NCI-H526 (cell line): ENCODE measurements around the gene S1PR5.
A peak's percentile ranks its signal among the peaks of the same experiment; 100 is the strongest.

Source experiments
- DNase-seq, 2 experiments: peaks; one replicate each; lab custom pipeline; 2025; lab: John Stamatoyannopoulos, UW

Gene S1PR5

DNA sequence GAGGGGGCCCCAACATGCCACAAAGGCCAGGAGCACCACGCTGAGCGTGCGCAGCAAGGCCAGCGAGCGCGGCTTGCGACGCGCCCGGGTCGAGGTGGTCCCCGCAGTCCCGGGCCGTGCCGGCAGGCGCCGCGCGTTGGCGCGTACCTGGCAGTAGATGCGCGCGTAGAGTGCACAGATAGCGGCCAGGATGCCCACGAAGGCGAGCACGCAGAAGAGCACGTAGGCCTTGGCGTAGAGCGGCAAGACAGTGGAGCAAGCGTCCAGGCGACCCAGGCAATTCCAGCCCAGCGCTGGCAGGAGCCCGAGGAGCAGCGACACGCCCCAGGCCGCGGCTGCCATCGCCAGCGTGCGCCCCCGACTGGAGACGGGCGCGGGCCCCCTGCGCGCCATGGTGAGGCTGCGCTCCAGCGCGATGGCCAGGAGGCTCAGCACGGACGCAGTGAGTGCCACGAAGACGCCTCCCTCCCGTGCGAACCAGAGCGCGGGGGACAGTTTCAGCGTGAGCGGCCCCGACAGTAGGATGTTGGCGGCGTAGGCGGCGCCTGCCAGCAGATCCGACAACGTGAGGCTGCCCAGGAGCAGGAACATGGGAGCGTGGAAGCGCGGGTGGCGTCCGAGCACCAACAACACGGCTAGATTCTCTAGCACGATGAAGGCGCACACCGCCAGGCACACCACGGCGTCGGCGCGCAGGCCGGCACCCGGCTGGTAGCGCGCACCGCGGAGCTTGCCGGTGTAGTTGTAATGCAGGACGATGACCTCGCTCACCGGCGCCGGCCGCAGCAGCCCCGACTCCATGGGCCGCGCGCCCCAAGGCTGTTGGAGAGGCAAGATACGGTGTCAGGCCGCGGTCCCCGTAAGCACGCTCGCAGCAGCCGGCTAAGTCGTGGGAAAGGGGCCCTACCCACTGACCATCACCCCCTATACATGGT lies 2.8 kb downstream of the S1PR5 start:
- DNase-seq, result no peak

GRCh38 chr19:10513223-10513622 lies 4.0 kb downstream of the S1PR5 start:
- no peak for DNase-seq

DNA sequence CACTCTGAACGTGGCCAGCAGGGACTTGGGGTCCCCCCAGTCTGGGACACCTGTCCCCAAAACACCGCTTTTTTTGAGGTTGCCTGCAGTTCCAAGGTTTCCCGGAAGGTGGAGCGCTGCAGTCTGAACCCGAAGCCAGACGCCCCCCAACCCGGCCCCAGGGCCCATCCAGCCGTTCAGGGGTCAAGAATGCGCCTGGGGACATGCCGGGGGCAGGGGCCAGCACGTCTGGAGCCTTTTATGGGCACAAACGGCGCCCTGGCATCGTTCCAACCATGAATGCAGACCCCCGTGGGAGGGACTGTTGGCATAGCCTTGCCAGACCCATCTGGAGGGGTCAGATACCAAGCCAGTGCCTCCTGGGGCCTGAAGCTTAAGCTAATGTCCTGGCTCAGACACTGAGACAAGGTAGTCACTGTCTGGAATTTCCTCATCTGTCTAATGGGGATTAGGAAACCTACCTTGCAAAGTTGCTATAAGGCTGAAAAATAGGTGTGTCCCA lies 6.9 kb downstream of the S1PR5 start:
- DNase-seq, result no peak

DNA sequence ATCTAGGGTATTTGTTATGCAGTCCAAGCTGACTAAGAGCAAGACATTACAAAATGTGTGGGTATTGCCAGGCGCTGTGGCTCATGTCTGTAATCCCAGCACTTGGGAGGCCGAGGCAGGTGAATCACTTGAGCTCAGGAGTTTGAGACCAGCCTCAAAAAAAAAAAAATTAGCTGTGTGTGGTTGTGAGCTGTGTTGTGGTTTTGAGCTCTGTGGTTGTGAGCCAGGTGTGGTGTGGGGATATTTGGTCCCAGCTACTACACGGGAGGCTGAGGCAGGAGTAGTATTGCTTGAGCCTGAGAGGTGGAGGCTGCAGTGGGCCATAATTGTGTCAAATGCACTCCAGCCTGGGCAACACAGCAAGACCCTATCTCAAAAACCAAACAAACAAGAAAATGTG lies 8.5 kb downstream of the S1PR5 start:
- no peak for DNase-seq

DNA sequence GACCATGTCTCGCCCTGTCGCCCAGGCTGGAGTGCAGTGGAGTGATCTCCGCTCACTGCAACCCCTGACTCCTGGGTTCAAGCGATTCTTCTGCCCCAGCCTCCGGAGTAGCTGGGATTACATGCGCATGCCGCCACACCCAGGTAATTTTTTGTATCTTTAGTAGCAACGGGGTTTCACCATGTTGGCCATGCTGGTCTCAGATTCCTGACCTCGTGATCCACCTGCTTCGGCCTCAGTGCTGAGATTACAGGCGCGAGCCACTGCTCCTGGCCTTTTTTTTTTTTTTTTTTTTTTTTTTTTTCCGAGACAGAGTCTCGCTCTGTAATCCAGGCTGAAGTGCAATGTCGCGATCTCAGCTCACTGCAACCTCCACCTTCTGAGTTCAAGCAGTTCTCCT lies 9.2 kb downstream of the S1PR5 start:
- no peak for DNase-seq

DNA sequence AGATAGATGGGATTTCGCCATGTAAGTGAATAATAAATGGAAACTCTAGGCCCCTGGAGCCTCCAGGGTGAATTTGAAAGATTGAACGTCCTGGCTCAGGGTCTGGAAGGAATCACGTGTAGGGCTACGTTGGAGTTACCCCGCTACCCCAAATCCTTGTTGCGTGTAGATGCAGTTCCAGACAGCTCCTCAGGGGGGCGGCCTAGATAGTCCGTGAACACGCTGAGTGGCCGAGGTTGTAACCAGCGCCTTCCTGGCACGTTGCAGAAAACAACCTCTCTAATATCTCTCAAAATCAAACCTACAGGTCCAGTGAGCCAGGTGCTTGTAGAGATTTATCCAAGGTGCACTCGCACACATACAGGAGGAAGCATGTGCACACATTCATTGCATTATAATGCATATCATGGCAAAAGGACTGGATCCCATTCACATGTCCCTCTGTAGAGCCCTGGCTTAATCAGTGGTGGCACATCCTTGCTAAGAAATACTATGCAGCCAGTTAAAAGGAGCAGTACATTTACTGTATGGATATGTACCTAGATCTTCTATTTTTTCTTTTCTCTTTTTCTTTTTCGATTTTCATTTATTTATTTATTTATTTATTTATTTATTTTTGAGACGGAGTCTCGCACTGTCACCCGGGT lies 11.5 kb downstream of the S1PR5 start:
- peak; percentile 18 to 59 for DNase-seq

DNA sequence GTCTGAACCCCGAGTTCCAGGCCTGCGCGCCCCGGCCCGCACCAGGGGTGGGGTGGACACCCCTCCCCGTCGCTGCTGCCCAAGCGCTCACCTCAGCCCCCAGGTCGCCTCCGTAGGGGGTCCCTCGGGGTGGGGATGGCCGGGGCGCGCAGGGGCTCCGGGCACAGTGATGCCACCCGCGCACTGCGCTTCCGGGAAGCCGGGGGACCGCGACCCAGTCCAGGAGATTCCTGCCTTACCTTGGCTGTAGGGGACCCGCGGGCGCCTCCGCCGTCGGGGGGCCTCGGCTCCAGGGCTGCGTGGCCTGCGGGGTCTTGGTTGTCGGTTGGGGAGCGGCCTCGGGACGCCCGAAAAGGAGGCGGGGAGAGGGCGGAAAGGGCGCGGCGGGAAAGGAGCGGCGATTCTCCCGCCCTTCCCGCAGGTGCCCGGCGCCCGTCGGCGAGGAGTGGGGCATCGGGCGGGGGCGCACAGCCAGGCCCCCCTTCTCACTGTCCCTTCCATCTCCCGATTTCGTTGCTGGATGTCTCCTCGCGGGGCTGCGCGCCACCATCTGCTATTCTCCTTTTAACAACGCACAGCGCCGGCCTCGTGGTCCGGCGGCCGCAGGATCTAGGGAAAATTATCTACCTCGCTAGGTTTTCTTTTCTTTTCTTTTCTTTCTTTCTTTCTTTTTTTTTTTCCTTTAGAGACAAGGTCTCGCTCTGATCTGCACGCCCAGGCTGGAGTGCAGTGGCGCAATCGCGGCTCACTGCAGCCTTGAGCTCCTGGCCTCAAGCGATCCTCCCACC lies 14.1 kb downstream of the S1PR5 start, which contains the start of gene KEAP1:
TSS of gene KEAP1 (minus strand) at position 355 of the 788 bp plus-strand sequence. CDS start 3,323 bp downstream, outside the sequence.
- peak in 1 of 2 experiments; percentile 59 for DNase-seq

DNA sequence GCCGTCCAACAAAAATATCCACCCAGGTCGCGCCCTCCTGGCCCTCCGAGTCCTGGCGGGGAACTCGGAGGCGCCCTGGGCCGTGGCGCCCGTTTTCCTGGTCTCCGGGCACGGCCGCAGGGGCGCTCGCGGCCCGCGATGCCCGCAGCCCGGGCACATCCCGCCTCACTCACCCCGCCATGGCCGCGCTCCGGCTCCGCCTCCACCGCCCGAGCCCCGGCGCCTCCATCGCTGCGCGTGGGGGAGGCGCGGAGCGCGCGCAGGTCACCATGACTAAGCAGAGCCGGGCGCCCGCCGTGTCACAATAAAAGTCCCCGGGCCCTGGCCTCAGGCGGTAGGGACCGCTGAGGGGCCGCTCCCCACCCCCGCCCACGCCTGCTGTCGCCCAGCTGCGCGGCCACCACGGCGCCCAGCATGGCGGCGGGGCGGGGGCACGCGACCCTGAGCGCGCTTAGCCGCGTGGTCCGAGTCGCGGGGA lies 14.7 kb downstream of the S1PR5 start:
- DNase-seq, result peak in 1 of 2 experiments; percentile 93

DNA sequence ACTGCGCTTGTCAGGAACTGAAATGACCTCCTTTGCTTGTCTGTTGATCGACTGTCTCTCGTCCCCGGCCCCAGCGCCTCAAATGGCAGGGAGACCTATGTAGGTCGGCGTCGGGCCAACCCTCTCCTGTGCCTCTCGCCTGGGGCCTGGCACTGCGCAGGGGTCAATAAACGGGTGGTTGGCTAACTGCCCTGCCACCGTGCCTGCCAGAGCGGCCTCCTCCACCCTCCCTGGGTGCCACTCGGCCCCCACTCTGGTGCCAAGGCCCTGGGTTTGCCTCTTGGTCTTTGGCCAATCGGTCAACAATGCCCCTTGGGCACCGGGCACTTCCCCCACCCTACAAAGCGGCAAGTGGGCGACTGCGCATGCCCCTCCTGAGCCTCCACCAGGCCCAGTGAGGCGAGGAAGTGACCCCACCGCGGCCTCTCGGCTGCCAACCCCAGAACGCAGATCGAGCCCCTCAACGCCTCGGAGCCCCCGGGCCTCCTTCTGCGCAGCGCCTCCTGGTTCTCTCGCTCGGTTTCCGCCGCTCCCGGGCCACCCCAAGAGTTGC lies 15.2 kb downstream of the S1PR5 start:
- peak; percentile 31 to 54 for DNase-seq

DNA sequence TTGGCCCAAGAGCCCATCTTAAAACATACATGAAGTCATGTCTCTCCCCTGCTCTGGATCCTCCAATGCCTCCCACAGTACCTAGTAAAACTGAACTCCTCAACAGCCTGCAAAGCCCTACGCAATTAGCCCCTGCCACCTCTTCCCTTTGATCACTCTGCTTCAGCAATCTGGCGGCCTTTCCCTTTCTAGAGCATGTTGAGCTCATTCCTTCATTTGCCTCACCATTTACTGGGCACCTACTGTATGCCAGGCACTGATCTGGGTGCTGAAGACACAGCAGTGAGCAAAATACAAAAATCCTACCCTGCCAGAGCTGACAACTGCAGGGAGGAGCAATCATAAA lies 17.0 kb downstream of the S1PR5 start:
- DNase-seq, result no peak

GRCh38 chr19:10499550-10500246 lies 17.5 kb downstream of the S1PR5 start:
- no peak for DNase-seq

GRCh38 chr19:10497371-10497770 lies 19.9 kb downstream of the S1PR5 start:
- no peak for DNase-seq

DNA sequence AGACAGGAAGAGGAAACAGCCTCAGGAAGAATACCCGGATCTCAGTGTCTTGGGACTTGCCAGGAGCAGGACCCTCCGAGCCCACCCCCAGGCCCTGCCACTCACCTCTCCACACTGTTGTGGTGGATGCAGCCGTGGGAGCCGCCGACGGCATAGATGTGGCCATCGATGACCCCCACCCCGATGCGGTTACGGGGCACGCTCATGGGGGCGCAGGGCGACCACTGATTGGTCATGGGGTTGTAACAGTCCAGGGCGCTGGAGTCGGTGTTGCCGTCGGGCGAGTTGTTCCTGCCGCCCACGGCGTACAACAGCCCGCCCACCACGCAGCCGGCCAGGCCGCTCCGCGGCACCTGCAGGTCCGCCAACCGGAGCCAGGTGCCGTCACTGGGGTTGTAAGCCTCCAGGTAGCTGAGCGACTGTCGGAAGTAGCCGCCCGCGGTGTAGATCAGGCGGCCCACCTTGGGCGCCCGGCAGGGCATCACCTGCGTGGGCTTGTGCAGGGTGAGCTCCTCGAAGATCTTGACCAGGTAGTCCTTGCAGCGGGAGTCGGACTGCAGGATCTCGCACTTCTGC lies 25.7 kb downstream of the S1PR5 start:
- DNase-seq, result no peak

DNA sequence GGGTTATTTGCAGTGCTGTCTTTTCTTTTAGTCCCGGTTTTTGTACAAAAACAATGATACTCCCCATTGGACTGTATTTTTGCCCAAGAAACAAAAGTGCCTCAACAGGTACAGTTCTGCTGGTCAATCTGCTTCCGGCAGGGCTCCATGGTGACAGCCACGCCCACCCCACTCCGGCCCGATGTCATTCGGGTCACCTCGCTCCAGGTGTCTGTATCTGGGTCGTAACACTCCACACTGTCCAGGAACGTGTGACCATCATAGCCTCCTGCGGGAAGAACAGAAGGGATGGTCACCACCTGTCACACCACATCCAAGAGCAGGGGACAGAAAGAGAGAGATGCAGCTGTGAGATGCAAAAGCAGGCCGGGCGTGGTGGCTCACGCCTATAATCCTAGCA lies 30.7 kb downstream of the S1PR5 start:
- no peak for DNase-seq

- DNase-seq, result peak; percentile 72 to 86
These were observed 38.3 kb downstream of the S1PR5 start for GRCh38 chr19:10478903-10479384.

- DNase-seq, result no peak
These were observed 38.8 kb downstream of the S1PR5 start for GRCh38 chr19:10478476-10478875.

- DNase-seq, result no peak
These were observed 42.2 kb downstream of the S1PR5 start for GRCh38 chr19:10474962-10475451.

- no peak for DNase-seq
These were observed 44.1 kb downstream of the S1PR5 start for GRCh38 chr19:10473192-10473591.

- DNase-seq, result peak; percentile 11 to 62
These were observed 45.3 kb downstream of the S1PR5 start for GRCh38 chr19:10471909-10472308.

GRCh38 chr19:10468133-10468532 lies 49.1 kb downstream of the S1PR5 start:
- DNase-seq, result no peak
